ENCODE results near the gene UBAP1L.
"Not testable (repeated sequence)": the region's sequence is repeated elsewhere in the genome, so short reads cannot be mapped to it uniquely, and the experiment has no call there.

GRCh38 chr15:65099801-65100200 is 15.2 kb downstream of the UBAP1L start:
- not testable (repeated sequence) for TF ChIP-seq POLR2A (IDR thresholded peaks at IDR 0.05; ENCODE audit: low read depth, low read length); EZH2 (IDR thresholded peaks at IDR 0.05; ENCODE audit: borderline replicate concordance, low read depth, low read length, severe bottlenecking); MYC (IDR thresholded peaks at IDR 0.05; ENCODE audit: low read depth, low read length); POLR2AphosphoS5 (IDR thresholded peaks at IDR 0.05; ENCODE audit: insufficient read depth, low read depth, low read length); FOS (IDR thresholded peaks at IDR 0.05; ENCODE audit: borderline replicate concordance, insufficient read depth, low read length)
- TF ChIP-seq, protein P1, sequence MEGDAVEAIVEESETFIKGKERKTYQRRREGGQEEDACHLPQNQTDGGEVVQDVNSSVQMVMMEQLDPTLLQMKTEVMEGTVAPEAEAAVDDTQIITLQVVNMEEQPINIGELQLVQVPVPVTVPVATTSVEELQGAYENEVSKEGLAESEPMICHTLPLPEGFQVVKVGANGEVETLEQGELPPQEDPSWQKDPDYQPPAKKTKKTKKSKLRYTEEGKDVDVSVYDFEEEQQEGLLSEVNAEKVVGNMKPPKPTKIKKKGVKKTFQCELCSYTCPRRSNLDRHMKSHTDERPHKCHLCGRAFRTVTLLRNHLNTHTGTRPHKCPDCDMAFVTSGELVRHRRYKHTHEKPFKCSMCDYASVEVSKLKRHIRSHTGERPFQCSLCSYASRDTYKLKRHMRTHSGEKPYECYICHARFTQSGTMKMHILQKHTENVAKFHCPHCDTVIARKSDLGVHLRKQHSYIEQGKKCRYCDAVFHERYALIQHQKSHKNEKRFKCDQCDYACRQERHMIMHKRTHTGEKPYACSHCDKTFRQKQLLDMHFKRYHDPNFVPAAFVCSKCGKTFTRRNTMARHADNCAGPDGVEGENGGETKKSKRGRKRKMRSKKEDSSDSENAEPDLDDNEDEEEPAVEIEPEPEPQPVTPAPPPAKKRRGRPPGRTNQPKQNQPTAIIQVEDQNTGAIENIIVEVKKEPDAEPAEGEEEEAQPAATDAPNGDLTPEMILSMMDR (IDR thresholded peaks at IDR 0.05; ENCODE audit: extremely low read depth in 1 of 2, insufficient read depth in 1 of 2, low read depth in 1 of 2, low read length in 2 of 2), result not testable (repeated sequence)
- TF ChIP-seq, protein P2, sequence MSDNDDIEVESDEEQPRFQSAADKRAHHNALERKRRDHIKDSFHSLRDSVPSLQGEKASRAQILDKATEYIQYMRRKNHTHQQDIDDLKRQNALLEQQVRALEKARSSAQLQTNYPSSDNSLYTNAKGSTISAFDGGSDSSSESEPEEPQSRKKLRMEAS (IDR thresholded peaks at IDR 0.05; ENCODE audit: insufficient read depth, insufficient read length), result not testable (repeated sequence)
